Measurements from ENCODE around the gene KRTAP5-1.
A peak's percentile ranks its signal among the peaks of the same experiment; 100 is the strongest.
"Not testable (repeated sequence)": the region's sequence is repeated elsewhere in the genome, so short reads cannot be mapped to it uniquely, and the experiment has no call there.

The KRTAP5-1 gene

DNA sequence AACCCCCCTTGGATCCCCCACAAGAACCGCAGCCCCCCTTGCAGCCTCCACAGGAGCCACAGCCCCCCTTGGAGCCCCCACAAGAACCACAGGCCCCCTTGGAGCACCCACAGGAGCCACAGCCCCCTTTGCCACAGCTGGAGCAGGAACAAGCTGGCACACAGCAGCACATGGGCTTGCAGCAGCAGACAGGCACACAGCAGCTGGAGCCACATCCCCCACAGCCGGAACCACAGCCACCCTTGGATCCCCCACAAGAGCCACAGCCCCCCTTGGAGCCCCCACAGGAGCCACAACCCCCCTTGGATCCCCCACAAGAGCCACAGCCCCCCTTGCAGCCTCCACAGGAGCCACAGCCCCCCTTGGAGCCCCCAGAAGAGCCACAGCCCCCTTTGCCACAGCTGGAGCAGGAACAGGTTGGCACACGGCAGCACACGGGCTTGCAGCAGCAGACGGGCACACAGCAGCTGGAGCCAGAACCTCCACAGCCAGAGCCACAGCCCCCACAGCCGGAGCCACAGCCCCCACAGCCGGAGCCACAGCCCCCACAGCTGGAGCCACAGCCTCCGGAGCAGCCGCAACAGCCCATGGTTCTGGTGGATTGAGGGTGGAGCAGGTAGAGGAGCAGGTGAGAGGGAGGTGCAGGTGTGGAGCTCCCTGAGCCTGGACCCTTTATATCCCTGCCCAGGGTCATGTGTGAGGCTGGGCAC, at the start of gene KRTAP5-1:
Gene KRTAP5-1, minus strand, starts transcription at position 623 of the 710 bp plus-strand sequence. Its CDS starts 34 bp downstream, at position 589.
- DNase-seq: not testable (repeated sequence)

- no peak for DNase-seq
Measured at GRCh38 chr11:1633864-1634263, 48.8 kb upstream of the KRTAP5-1 start.

DNA sequence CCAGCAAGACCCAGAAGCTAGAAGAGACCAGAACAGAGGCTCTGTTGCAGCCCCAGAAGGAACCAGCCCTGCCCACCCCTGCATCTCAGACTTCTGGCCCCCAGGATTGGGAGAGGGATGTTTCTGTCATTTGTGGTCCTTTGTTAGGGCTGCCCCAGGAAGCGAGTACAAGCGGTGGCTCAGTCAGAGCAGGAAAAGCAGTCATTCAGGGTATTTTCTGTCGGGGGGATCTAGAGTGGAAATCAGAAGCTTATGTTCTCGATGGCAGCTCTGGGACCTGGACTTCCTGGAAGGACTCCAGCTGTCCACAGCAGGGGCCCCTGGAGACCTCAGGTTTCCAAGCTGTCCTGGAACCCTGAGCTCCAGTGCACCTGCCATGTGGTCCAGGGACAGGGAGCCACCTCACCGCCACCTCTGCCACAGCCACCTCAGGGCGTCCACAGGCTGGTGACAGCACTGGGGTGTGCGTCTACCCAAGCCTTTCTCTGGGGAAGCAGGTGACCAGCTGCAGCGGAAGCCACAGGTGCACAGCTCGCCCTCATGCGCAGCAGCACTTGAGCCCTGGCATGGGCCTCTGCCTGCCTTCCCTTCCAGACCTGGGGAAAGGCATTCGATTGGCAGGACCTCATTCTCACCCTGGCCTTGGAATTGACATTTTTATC, 47.1 kb upstream of the KRTAP5-1 start:
- no peak for DNase-seq

DNA sequence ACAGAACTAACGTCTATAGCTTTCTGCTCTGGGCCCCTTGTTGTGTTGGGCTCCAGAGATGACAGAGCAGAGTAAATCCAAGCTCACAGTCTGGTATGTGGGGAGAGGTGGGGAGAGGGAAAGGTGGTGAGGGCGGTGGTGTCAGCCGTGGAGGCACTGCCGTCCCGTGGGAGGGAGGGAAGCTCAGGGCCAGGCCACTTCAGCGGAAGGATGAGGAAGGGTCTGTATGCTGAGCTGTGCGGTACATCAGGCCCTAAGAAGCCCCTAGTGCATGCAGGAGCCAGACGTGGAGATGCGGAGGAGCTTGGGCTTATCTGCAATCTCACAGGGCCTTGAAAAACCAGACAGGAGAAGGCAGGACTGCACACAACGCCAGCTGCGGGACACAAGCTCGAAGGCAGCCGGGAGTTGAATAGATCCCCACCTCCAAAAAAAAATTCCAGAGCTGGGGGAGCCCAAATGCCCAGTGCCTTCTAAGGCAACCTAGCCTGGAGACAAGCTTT, 46.0 kb upstream of the KRTAP5-1 start:
- no peak for DNase-seq

GRCh38 chr11:1630271-1630670, 45.2 kb upstream of the KRTAP5-1 start:
- no peak for DNase-seq

GRCh38 chr11:1629326-1630185, 44.5 kb upstream of the KRTAP5-1 start, which contains the start of gene KRTAP5-5:
TSS of gene KRTAP5-5 (plus strand) at chr11:1629775. CDS start at chr11:1629841, 66 bp downstream.
- DNase-seq: no peak

DNA sequence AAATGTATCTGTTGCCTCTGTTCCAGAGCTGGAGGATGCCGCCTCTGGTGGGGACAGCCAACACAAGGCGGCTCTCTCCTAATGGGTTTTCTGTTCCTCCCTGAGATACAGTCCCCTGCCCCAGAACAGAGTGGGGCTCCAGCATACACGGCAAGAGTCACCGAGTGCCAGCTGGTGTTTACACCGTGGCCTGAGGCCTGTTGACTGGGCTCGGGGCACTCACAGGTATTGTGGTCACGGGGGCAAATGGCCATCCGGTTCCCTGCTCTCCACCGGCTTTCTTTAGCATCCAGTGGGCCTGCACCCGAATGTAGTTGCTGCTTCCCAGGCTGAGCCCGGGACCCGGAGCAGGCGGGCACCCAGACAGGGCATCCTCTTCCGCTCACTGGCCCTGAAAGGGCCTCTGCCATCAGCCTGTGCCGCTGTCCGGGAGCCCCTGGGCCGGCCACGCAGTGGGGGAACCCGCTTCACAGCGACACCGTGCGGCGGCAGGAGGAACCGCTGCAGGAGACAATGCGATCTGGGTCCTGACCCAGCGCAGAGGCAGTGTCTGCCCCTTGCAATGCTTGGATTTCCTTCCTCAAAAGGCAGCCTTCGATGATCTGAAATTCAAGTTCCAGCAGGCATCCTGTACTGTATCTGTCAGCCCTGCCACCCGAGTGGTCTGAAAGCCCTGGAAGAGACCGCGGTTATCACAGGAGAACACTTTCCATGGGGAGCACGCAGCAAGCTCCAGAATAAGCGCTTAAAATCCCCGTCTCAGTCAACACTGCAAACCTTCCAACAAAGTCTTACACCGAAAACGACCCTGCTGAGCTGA, 43.6 kb upstream of the KRTAP5-1 start:
- DNase-seq: peak; percentile 47

DNA sequence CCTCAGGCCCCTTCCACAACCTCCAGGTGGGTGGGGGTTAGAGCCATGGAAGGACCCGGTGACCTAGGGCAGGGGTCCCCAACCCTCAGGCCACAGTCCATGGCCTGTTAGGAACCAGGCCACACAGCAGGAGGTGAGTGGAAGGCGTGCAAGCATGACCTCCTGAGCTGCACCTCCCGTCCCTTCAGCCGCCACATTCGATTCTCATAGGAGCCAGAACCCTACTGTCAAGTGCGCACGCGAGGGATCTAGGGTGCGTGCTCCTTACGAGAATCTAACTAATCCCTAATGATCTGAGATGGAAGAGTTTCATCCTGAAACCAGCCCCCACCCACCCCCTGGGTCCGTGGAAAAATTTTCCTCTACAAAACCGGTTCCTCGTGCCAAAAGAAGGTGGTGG, 40.5 kb upstream of the KRTAP5-1 start:
- no peak for DNase-seq

- no peak for DNase-seq
Measured at GRCh38 chr11:1624621-1625020, 39.5 kb upstream of the KRTAP5-1 start.

DNA sequence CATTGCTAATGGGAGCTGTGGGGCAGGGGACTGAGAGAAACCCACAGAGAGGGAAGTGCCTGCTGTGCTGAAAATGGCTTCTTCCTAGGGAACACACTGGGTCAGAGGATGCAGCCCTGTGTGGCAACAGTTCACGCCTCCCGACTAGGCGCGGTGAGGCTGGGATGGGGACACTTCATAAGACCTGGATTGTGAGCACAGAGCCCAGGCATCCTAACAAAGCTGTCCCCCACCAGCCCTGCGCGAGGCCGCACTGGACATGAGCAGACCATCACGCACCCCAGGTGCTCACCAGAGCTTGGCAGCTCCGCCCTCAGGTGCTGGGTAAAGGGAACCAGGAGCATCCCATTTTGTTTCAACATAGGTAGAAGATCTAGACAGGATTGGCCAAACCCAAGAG, 38.6 kb upstream of the KRTAP5-1 start:
- DNase-seq: no peak

GRCh38 chr11:1622086-1622485, 37.0 kb upstream of the KRTAP5-1 start, which contains the start of gene KRTAP5-4:
TSS of gene KRTAP5-4 (minus strand) at chr11:1622138. CDS start at chr11:1622093, 45 bp downstream.
- no peak for DNase-seq

DNA sequence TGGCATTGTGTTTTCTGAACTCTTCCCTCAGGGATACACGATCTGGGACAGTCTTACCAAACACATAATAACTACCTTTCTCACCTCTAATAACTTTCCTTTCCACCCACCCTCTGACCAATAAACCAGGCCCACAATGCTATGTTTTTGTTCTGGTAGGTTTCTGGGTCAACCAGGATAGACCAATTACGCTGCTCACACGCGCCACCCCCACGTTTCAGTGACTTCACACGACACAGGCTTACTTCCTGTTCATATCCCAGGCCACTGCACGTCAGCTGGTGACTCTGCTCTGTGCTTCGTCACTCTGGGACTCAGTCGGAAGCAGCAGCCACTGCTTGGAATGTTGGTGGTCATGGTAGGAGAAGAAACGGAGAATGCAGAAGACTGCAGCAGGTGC, 34.4 kb upstream of the KRTAP5-1 start:
- DNase-seq: no peak

GRCh38 chr11:1618231-1618630, 33.1 kb upstream of the KRTAP5-1 start:
- DNase-seq: no peak

DNA sequence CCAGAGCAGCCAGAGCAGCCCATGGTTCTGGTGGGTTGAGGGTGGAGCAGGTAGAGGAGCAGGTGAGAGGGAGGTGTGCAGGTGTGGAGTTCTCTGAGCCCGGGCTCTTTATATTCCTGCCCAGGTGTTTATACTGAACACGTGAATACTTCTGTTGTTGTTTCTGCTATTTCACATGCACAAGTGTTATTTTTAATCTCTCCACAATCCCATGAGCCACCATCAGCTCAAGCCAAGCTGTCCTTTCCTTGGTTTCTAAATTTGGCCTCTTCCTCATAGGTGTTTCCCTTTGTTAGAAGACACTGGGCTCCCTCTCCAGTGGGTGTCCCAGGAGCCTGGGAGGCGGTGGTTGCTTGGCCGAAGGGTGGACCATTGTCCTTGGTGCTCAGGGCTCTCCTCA, 23.3 kb upstream of the KRTAP5-1 start, which contains the start of gene KRTAP5-3:
Gene KRTAP5-3, minus strand, starts transcription at position 101 of the 400 bp plus-strand sequence. Its CDS starts 78 bp downstream, at position 23.
- DNase-seq: no peak

DNA sequence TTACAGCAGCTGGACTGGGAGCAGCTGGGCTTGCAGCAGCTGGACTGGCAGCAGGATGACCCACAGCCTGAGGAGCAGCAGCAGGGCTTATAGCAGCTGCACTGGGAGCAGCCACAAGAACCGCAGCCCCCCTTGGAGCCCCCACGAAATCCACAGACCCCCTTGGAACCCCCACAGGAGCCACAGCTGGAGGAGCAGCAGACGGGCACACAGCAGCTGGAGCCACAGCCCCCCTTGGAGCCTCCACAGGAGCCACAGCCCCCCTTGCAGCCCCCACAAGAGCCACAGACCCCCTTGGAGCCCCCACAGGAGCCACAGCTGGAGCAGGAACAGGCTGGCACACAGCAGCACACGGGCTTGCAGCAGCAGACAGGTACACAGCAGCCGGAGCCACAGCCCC, 22.8 kb upstream of the KRTAP5-1 start:
- DNase-seq: not testable (repeated sequence)

DNA sequence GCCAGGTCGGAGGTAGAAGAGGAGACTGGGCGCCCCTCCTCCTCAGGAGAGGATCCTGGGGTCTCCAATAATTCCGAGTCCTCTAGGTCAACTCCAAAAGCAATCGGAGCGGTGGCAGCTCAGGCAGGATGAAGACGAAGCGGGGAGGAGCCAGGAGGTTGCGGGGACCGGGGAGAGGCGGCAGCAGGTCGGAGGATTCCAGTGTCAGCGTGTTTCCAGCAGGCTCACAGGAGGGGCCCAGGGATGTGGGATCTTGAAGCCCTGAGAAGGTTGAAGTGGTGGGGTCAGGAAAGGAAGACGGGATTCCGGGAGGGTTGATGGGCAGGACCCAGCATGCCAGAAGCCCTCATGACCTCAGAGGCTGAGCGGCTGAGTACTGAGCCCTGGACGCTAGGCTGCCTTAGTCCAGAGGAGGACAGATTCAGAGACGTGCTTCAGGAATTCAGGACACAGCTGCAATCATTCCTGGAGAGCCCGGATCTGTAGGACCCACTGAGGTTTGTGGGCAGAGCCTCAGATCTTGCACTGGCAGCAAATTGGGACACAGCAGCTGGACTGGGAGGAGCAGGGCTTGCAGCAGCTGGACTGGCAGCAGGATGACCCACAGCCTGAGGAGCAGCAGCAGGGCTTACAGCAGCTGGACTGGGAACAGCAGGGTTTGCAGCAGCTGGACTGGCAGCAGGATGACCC, 22.2 kb upstream of the KRTAP5-1 start:
- not testable (repeated sequence) for DNase-seq

- not testable (repeated sequence) for DNase-seq
Measured at GRCh38 chr11:1605923-1606322, 20.8 kb upstream of the KRTAP5-1 start.

DNA sequence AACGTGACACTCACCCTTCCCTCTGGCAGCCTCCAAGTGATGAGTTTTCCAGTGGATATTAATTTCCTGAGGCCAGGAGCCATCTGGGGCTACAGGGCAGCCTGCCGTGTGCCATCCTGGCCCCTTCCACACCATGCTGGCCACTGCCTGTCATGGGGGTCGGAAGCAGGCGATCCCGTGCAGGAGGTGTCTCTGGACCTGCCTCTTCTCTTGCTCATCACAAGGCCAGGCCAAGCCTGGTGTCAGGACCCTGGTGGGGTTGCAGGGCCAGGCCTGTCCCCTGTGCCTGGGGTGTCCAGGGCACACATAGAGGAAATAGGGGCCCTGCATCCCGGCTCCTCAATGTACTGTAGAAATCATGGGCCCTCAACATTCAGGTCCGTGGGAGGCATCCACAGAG, 19.6 kb upstream of the KRTAP5-1 start:
- DNase-seq: no peak

GRCh38 chr11:1604181-1604580, 19.1 kb upstream of the KRTAP5-1 start:
- no peak for DNase-seq

GRCh38 chr11:1603629-1604028, 18.5 kb upstream of the KRTAP5-1 start:
- no peak for DNase-seq

DNA sequence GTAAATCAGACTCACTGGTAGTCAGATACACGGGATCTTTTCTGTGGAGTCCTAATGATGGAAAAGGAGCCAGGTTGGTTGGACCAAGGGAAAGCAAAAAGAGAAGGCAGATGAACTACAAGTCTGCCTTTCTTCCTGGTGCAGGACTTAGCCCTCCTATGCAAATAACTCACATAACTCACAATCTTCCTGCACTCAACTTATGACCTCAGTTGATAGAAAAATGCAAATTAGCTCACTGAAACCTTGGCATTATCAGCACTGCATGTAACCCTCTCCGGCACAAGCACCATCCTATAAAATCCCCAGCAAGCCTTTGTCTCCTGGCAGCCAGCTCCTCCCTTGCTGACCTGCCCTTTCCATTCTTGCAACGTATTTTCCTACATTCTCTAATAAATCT, 16.6 kb upstream of the KRTAP5-1 start:
- not testable (repeated sequence) for DNase-seq

Data from activated effector memory CD4-positive, alpha-beta T cell treated with Interleukin-2 at 50 U/mL for 16 hours (primary cell).